OCI-LY1 (cell line): ENCODE results near the gene SCAPER.

ENCODE experiments used
- H2AFZ ChIP-seq: fragments of 200-600 bp; sonication (generic), shearing (Covaris generic); 2 replicates; pipeline ENCODE4 v1.6.0; 2014; ENCODE audit warnings: antibody characterized with exemption, mild to moderate bottlenecking, low read length
- H3F3A ChIP-seq: fragments of 200-600 bp; sonication (generic), shearing (Covaris generic); 2 replicates; pipeline ENCODE4 v1.6.0; 2014; ENCODE audit warnings: mild to moderate bottlenecking, antibody characterized with exemption, low read length, moderate library complexity; ENCODE audit not compliant: insufficient read depth
- H3K27ac ChIP-seq: fragments of 200-600 bp; sonication (generic); 2 replicates; pipeline ENCODE4 v1.5.1; 2014; ENCODE audit warnings: low read length, mixed run types, mild to moderate bottlenecking, low read depth; ENCODE audit not compliant: poor library complexity, severe bottlenecking
- H3K27me3 ChIP-seq: fragments of 200-600 bp; sonication (generic); 2 replicates; pipeline ENCODE4 v1.6.0; 2014; ENCODE audit warnings: antibody characterized with exemption, mild to moderate bottlenecking, low read length, moderate library complexity; ENCODE audit not compliant: insufficient read depth
- H3K36me3 ChIP-seq: fragments of 200-600 bp; sonication (generic); 2 replicates; pipeline ENCODE4 v1.6.1; 2014; ENCODE audit warnings: mild to moderate bottlenecking, antibody characterized with exemption, low read length, moderate library complexity, mixed read lengths; ENCODE audit not compliant: insufficient read depth
- H3K4me1 ChIP-seq: fragments of 200-600 bp; sonication (generic); 2 replicates; pipeline ENCODE4 v1.5.1; 2014; ENCODE audit warnings: mild to moderate bottlenecking, low read length, moderate library complexity; ENCODE audit not compliant: insufficient read depth, severe bottlenecking
- H3K4me2 ChIP-seq: fragments of 200-600 bp; sonication (generic), shearing (Covaris generic); 2 replicates; pipeline ENCODE4 v1.6.1; 2014; ENCODE audit warnings: low read length
- H3K4me3 ChIP-seq: fragments of 200-600 bp; sonication (generic); 2 replicates; pipeline ENCODE4 v1.5.1; 2014; ENCODE audit warnings: low read length, low read depth, mild to moderate bottlenecking, mixed read lengths; ENCODE audit not compliant: poor library complexity, severe bottlenecking
- H3K79me2 ChIP-seq: fragments of 200-600 bp; shearing (Covaris generic); 2 replicates; pipeline ENCODE4 v1.6.1; 2016; ENCODE audit warnings: mixed run types, low read length, mixed read lengths; ENCODE audit not compliant: insufficient read depth
- H3K9ac ChIP-seq: fragments of 200-600 bp; sonication (generic), shearing (Covaris generic); 2 replicates; pipeline ENCODE4 v1.6.1; 2014; ENCODE audit warnings: mild to moderate bottlenecking, low read length, mixed read lengths
- H3K9me2 ChIP-seq: fragments of 200-600 bp; sonication (generic), shearing (Covaris generic); 2 replicates; pipeline ENCODE4 v1.6.1; 2014; ENCODE audit warnings: low read depth, mild to moderate bottlenecking, low read length, mixed read lengths
- H3K9me3 ChIP-seq: fragments of 200-600 bp; shearing (Covaris generic); 2 replicates; pipeline ENCODE4 v1.6.1; 2014; ENCODE audit warnings: low read length, mixed read lengths
- H4K20me1 ChIP-seq: fragments of 200-600 bp; sonication (generic), shearing (Covaris generic); 2 replicates; pipeline ENCODE4 v1.6.0; 2016; ENCODE audit warnings: mild to moderate bottlenecking, low read length; ENCODE audit not compliant: insufficient read depth
- EZH2 ChIP-seq: fragments of 200-600 bp; sonication (generic), shearing (Covaris generic); IDR thresholded peaks from 2 replicates; pipeline ENCODE4 v1.8.0; 2017; ENCODE audit warnings: borderline replicate concordance, mixed run types, mild to moderate bottlenecking, antibody characterized with exemption, low read length, moderate library complexity, mixed read lengths
- TF ChIP-seq, protein P1 (sequence below): fragments of 200-600 bp; sonication (generic), shearing (Covaris generic); IDR thresholded peaks from 2 replicates; pipeline ENCODE4 v1.5.1; 2017; ENCODE audit warnings: mild to moderate bottlenecking, antibody characterized with exemption, low read length, moderate library complexity, mixed read lengths

Gene SCAPER

DNA sequence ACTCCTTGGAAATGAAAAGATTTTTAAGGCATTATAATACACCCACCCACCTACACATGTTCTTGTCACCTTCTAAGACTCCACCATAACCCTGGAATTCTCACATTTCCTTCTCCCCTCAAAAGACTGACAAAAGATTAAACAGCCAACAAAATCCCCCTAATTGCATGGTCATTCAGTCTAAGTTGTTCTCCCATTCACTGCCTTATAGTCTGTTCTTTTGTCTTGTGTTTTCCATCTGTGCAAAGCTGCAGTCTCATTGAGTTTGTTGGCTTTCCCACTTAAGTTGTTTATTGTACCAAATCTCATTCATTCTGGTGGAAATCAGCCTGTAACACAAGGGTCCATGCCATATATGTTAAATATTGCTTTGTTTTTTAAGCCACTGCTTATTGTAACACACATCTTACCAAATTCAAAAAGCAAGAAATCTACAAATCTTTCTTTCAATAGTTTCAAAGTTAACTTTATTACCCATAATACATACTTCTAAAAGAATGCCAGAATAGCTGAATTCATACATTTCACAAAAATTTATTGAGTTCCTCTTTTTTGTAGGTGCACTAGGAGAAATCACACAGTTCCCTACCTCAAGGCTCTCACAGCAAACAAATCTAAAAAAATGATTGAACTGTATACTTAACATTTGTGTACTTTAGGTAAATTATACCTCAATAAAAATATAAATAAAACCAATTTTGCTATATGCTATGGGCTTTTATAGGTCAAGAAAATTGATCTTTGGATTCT, 24.0 kb upstream of the SCAPER start:
- Histone ChIP-seq H4K20me1 (no peaks in the 10 kb centered on the region), H3K4me2 (no peak overlapping the region), H3K4me3 (no peak overlapping the region), H3K27me3 (no peaks in the 10 kb centered on the region), H3K9me2 (no peaks in the 10 kb centered on the region), H3K9ac (no peak overlapping the region), H2AFZ (no peak overlapping the region), H3F3A (no peaks in the 10 kb centered on the region), H3K36me3 (peaks cover 9% of the 10 kb centered on the region; the same call in 1 of the 2 replicates), H3K27ac (no peak overlapping the region), H3K9me3 (no peaks in the 10 kb centered on the region), H3K79me2 (no peaks in the 10 kb centered on the region), H3K4me1 (peaks cover 21% of the 10 kb centered on the region)
- TF ChIP-seq, protein P1, sequence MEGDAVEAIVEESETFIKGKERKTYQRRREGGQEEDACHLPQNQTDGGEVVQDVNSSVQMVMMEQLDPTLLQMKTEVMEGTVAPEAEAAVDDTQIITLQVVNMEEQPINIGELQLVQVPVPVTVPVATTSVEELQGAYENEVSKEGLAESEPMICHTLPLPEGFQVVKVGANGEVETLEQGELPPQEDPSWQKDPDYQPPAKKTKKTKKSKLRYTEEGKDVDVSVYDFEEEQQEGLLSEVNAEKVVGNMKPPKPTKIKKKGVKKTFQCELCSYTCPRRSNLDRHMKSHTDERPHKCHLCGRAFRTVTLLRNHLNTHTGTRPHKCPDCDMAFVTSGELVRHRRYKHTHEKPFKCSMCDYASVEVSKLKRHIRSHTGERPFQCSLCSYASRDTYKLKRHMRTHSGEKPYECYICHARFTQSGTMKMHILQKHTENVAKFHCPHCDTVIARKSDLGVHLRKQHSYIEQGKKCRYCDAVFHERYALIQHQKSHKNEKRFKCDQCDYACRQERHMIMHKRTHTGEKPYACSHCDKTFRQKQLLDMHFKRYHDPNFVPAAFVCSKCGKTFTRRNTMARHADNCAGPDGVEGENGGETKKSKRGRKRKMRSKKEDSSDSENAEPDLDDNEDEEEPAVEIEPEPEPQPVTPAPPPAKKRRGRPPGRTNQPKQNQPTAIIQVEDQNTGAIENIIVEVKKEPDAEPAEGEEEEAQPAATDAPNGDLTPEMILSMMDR: no peak
- TF ChIP-seq EZH2: no peak

DNA sequence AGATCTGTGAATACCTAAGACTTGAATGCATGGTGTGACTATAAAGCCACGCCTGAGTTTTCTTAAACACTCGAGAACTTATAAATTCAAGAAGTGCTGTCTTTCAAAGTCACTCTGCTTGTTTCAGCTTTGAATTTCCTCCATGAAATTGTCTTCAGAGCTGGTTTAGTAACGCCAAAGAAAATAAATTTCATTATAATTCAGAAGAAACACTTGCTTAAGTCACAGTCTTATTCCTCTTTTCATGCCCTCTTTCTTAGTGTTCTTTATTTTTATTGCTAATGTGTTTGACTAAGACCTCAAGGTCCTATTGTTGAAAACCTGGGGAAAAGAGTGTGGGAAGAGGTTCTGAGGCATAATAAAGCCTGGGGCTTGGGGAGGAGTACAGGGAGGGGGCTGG, 23.1 kb upstream of the SCAPER start:
- Histone ChIP-seq H3K4me3 (no peak overlapping the region), H3K27me3 (no peaks in the 10 kb centered on the region), H3K79me2 (no peaks in the 10 kb centered on the region), H3K36me3 (peaks cover 5% of the 10 kb centered on the region; the same call in 1 of the 2 replicates), H3K9me3 (no peaks in the 10 kb centered on the region), H3K4me2 (no peak overlapping the region), H4K20me1 (no peaks in the 10 kb centered on the region), H2AFZ (no peak overlapping the region), H3F3A (no peaks in the 10 kb centered on the region), H3K9ac (no peak overlapping the region), H3K27ac (no peak overlapping the region), H3K9me2 (no peaks in the 10 kb centered on the region), H3K4me1 (peaks cover 19% of the 10 kb centered on the region)
- TF ChIP-seq, protein P1: no peak
- TF ChIP-seq EZH2: no peak

DNA sequence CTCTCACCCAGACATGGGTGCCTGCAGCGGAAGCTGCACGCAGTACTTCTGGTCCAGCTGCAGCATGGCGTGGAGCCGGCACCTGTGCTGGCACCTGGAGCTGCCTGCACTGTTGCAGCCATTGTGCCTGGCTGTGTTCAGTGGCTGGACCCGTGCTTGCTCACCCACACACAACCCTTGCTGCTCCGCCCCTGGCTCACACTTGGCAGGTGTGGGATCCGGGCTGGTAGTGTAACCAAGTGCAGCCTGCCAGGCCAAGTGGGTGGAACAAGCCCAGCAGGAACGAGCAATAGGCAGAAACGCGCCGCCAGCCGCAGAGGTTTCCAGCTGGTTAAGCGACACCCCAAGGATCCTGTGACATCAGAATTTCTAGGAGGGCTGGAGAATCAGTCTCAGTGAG, 11.2 kb upstream of the SCAPER start:
- H3K36me3 ChIP-seq: no peaks in the 10 kb centered on the region
- H3K4me3 ChIP-seq: no peak overlapping the region
- H3K4me1 ChIP-seq: no peaks in the 10 kb centered on the region
- H3K27ac ChIP-seq: no peak overlapping the region
- H3K9me3 ChIP-seq: no peaks in the 10 kb centered on the region
- H3K4me2 ChIP-seq: no peak overlapping the region
- no peak overlapping the region for H2AFZ ChIP-seq
- no peaks in the 10 kb centered on the region for H3K79me2 ChIP-seq
- H3K9me2 ChIP-seq: no peaks in the 10 kb centered on the region
- H3K27me3 ChIP-seq: no peaks in the 10 kb centered on the region
- no peak for TF ChIP-seq EZH2
- TF ChIP-seq, protein P1: no peak
- no peaks in the 10 kb centered on the region for H4K20me1 ChIP-seq
- H3K9ac ChIP-seq: no peak overlapping the region
- H3F3A ChIP-seq: no peaks in the 10 kb centered on the region
